Cardiac fibroblast (primary cell): ENCODE measurements around the gene C14orf119.

ENCODE experiments used
- DNase-seq, 2 donors: peaks; one replicate each; pipeline versions ENCODE4 v3.0.0 to v3.0.0-alpha.2; 2010; ENCODE audit warnings: low read depth in 2 of 2
- H3K4me3 ChIP-seq, 2 donors: replicated peaks in 1 of 2; 1 replicate in 1 of 2; 2 replicates in 1 of 2; pipeline ENCODE4 v1.5.1; 2011; ENCODE audit warnings: low read depth in 2 of 2, low read length in 2 of 2, mild to moderate bottlenecking in 2 of 2, moderate library complexity in 1 of 2
- CTCF ChIP-seq: IDR thresholded peaks from one replicate; pipeline ENCODE4 v1.5.1; 2011; ENCODE audit warnings: low read depth, mild to moderate bottlenecking, low read length, inconsistent platforms

The C14orf119 gene

GRCh38 chr14:23115918-23116317 lies 20.6 kb downstream of the C14orf119 start:
- TF ChIP-seq CTCF, result no peak
- no peak overlapping the region for H3K4me3 ChIP-seq
- DNase-seq, result no peak

GRCh38 chr14:23117371-23118020 lies 22.2 kb downstream of the C14orf119 start:
- H3K4me3 ChIP-seq, result no peak overlapping the region
- no peak for TF ChIP-seq CTCF
- DNase-seq, result no peak

GRCh38 chr14:23118506-23119362 lies 23.4 kb downstream of the C14orf119 start, which contains the start of gene CEBPE:
Gene CEBPE, minus strand, starts transcription at chr14:23119255. Its CDS starts 164 bp downstream, at chr14:23119091.
- DNase-seq, result no peak
- H3K4me3 ChIP-seq, result no peak within 1 kb of the TSS
- TF ChIP-seq CTCF, result no peak

- no peak for DNase-seq
Measured at GRCh38 chr14:23119363-23120327, 24.3 kb downstream of the C14orf119 start.

GRCh38 chr14:23120541-23121251 lies 25.4 kb downstream of the C14orf119 start:
- H3K4me3 ChIP-seq, result no peak overlapping the region
- peak; percentile 100 for TF ChIP-seq CTCF
- DNase-seq, result peak; percentile 87 to 92

More at GRCh38 chr14:23119363-23120327, 24.3 kb downstream of the C14orf119 start:
- TF ChIP-seq CTCF, result no peak
- H3K4me3 ChIP-seq, result no peak overlapping the region

- TF ChIP-seq CTCF, result no peak
- peak; percentile 44 to 94 for DNase-seq
- no peak overlapping the region for H3K4me3 ChIP-seq
Measured at GRCh38 chr14:23121361-23121771, 26.1 kb downstream of the C14orf119 start.
